Measurements from ENCODE around the gene PACS2.

Gene PACS2

GRCh38 chr14:105420101-105420973 is 105.8 kb downstream of the PACS2 start:
- H3K4me3 ChIP-seq (ENCODE audit: low read length) = peak overlapping the region; percentile 89
- H3K9me3 ChIP-seq (ENCODE audit: insufficient read depth, low read depth, low read length) = no peaks in the 10 kb centered on the region
- H3K27me3 ChIP-seq (ENCODE audit: insufficient read depth, low read length) = 0 out of 2 replicates have a peak, but pooled peaks cover 7% of the 10 kb centered on the region
- peaks cover 3% of the 10 kb centered on the region; the same call in 1 of the 2 replicates for H3K4me1 ChIP-seq (ENCODE audit: insufficient read depth, low read length)
- H3K36me3 ChIP-seq (ENCODE audit: insufficient read depth, low read depth, low read length) = peaks cover 24% of the 10 kb centered on the region; the same call in 1 of the 2 replicates
- peak overlapping the region; percentile 87 for H3K27ac ChIP-seq (ENCODE audit: low read length)
- peak overlapping the region; percentile 97 for H3K9ac ChIP-seq (ENCODE audit: low read depth, low read length)

GRCh38 chr14:105420974-105421674 is 106.6 kb downstream of the PACS2 start:
- Histone ChIP-seq H3K27ac (ENCODE audit: low read length) (no peak overlapping the region), H3K4me1 (ENCODE audit: insufficient read depth, low read length) (peaks cover 3% of the 10 kb centered on the region; the same call in 1 of the 2 replicates)

GRCh38 chr14:105421723-105422615 is 107.4 kb downstream of the PACS2 start:
- H3K9me3 ChIP-seq (ENCODE audit: insufficient read depth, low read depth, low read length) = no peaks in the 10 kb centered on the region
- H3K4me1 ChIP-seq (ENCODE audit: insufficient read depth, low read length) = peaks cover 3% of the 10 kb centered on the region; the same call in 1 of the 2 replicates
- 0 out of 2 replicates have a peak, but pooled peaks cover 7% of the 10 kb centered on the region for H3K27me3 ChIP-seq (ENCODE audit: insufficient read depth, low read length)
- peak overlapping the region; percentile 89; the same call in 1 of the 2 replicates for H3K4me3 ChIP-seq (ENCODE audit: low read length)
- peaks cover 34% of the 10 kb centered on the region for H3K36me3 ChIP-seq (ENCODE audit: insufficient read depth, low read depth, low read length)
- H3K27ac ChIP-seq (ENCODE audit: low read length) = no peak overlapping the region
- H3K9ac ChIP-seq (ENCODE audit: low read depth, low read length) = peak overlapping the region; percentile 97; the same call in 1 of the 2 replicates

More at GRCh38 chr14:105420974-105421674, 106.6 kb downstream of the PACS2 start:
- peak overlapping the region; percentile 97 for H3K9ac ChIP-seq (ENCODE audit: low read depth, low read length)
- peak overlapping the region; percentile 89 for H3K4me3 ChIP-seq (ENCODE audit: low read length)
- 0 out of 2 replicates have a peak, but pooled peaks cover 7% of the 10 kb centered on the region for H3K27me3 ChIP-seq (ENCODE audit: insufficient read depth, low read length)
- H3K9me3 ChIP-seq (ENCODE audit: insufficient read depth, low read depth, low read length) = no peaks in the 10 kb centered on the region
- peaks cover 26% of the 10 kb centered on the region; the same call in 1 of the 2 replicates for H3K36me3 ChIP-seq (ENCODE audit: insufficient read depth, low read depth, low read length)

- peaks cover 43% of the 10 kb centered on the region for H3K36me3 ChIP-seq (ENCODE audit: insufficient read depth, low read depth, low read length)
These were observed 108.3 kb downstream of the PACS2 start for GRCh38 chr14:105422695-105423487.

GRCh38 chr14:105423488-105424195 is 109.1 kb downstream of the PACS2 start:
- 0 out of 2 replicates have a peak, but pooled peaks cover 4% of the 10 kb centered on the region for H3K27me3 ChIP-seq (ENCODE audit: insufficient read depth, low read length)
- no peak overlapping the region for H3K4me3 ChIP-seq (ENCODE audit: low read length)
- H3K36me3 ChIP-seq (ENCODE audit: insufficient read depth, low read depth, low read length) = peaks cover 50% of the 10 kb centered on the region
- peaks cover 3% of the 10 kb centered on the region; the same call in 1 of the 2 replicates for H3K4me1 ChIP-seq (ENCODE audit: insufficient read depth, low read length)
- H3K9me3 ChIP-seq (ENCODE audit: insufficient read depth, low read depth, low read length) = no peaks in the 10 kb centered on the region
- no peak overlapping the region for H3K27ac ChIP-seq (ENCODE audit: low read length)
- no peak overlapping the region for H3K9ac ChIP-seq (ENCODE audit: low read depth, low read length)

More at GRCh38 chr14:105422695-105423487, 108.3 kb downstream of the PACS2 start:
- Histone ChIP-seq H3K27me3 (ENCODE audit: insufficient read depth, low read length) (0 out of 2 replicates have a peak, but pooled peaks cover 7% of the 10 kb centered on the region), H3K4me3 (ENCODE audit: low read length) (no peak overlapping the region), H3K9me3 (ENCODE audit: insufficient read depth, low read depth, low read length) (no peaks in the 10 kb centered on the region), H3K4me1 (ENCODE audit: insufficient read depth, low read length) (peaks cover 3% of the 10 kb centered on the region; the same call in 1 of the 2 replicates), H3K9ac (ENCODE audit: low read depth, low read length) (no peak overlapping the region), H3K27ac (ENCODE audit: low read length) (no peak overlapping the region)

GRCh38 chr14:105424861-105425260 is 110.3 kb downstream of the PACS2 start:
- Histone ChIP-seq H3K9me3 (ENCODE audit: insufficient read depth, low read depth, low read length) (no peaks in the 10 kb centered on the region), H3K27me3 (ENCODE audit: insufficient read depth, low read length) (no peaks in the 10 kb centered on the region), H3K4me3 (ENCODE audit: low read length) (no peak overlapping the region), H3K9ac (ENCODE audit: low read depth, low read length) (no peak overlapping the region), H3K36me3 (ENCODE audit: insufficient read depth, low read depth, low read length) (peaks cover 54% of the 10 kb centered on the region), H3K4me1 (ENCODE audit: insufficient read depth, low read length) (peaks cover 3% of the 10 kb centered on the region; the same call in 1 of the 2 replicates), H3K27ac (ENCODE audit: low read length) (no peak overlapping the region)

GRCh38 chr14:105425823-105426247 is 111.3 kb downstream of the PACS2 start:
- Histone ChIP-seq H3K9me3 (ENCODE audit: insufficient read depth, low read depth, low read length) (no peaks in the 10 kb centered on the region), H3K36me3 (ENCODE audit: insufficient read depth, low read depth, low read length) (peaks cover 64% of the 10 kb centered on the region), H3K27me3 (ENCODE audit: insufficient read depth, low read length) (no peaks in the 10 kb centered on the region), H3K4me3 (ENCODE audit: low read length) (no peak overlapping the region), H3K4me1 (ENCODE audit: insufficient read depth, low read length) (peaks cover 3% of the 10 kb centered on the region; the same call in 1 of the 2 replicates), H3K27ac (ENCODE audit: low read length) (no peak overlapping the region), H3K9ac (ENCODE audit: low read depth, low read length) (no peak overlapping the region)

- Histone ChIP-seq H3K9ac (ENCODE audit: low read depth, low read length) (no peak overlapping the region), H3K4me3 (ENCODE audit: low read length) (no peak overlapping the region), H3K27ac (ENCODE audit: low read length) (no peak overlapping the region), H3K9me3 (ENCODE audit: insufficient read depth, low read depth, low read length) (no peaks in the 10 kb centered on the region), H3K36me3 (ENCODE audit: insufficient read depth, low read depth, low read length) (peaks cover 70% of the 10 kb centered on the region), H3K27me3 (ENCODE audit: insufficient read depth, low read length) (no peaks in the 10 kb centered on the region), H3K4me1 (ENCODE audit: insufficient read depth, low read length) (no peaks in the 10 kb centered on the region; the same call in 1 of the 2 replicates)
These were observed 112.0 kb downstream of the PACS2 start for GRCh38 chr14:105426416-105427130.

GRCh38 chr14:105427412-105427811 is 112.9 kb downstream of the PACS2 start:
- Histone ChIP-seq H3K27me3 (ENCODE audit: insufficient read depth, low read length) (no peaks in the 10 kb centered on the region), H3K9me3 (ENCODE audit: insufficient read depth, low read depth, low read length) (no peaks in the 10 kb centered on the region), H3K36me3 (ENCODE audit: insufficient read depth, low read depth, low read length) (peaks cover 64% of the 10 kb centered on the region), H3K4me3 (ENCODE audit: low read length) (no peak overlapping the region), H3K9ac (ENCODE audit: low read depth, low read length) (no peak overlapping the region), H3K4me1 (ENCODE audit: insufficient read depth, low read length) (no peaks in the 10 kb centered on the region), H3K27ac (ENCODE audit: low read length) (no peak overlapping the region)

Measured in iPS-20b (cell line).